Measurements from ENCODE around the gene NT5DC1. TPM values are rescaled to one million over a fixed set of nuclear protein-coding genes. Genes with fewer than 3 reads are reported as not detected.
A peak's percentile ranks its signal among the peaks of the same experiment; 100 is the strongest.
"Not testable (repeated sequence)": the region's sequence is repeated elsewhere in the genome, so short reads cannot be mapped to it uniquely, and the experiment has no call there.

Gene NT5DC1
- total RNA-seq, 1 experiment from 2014 or later, result 13.5 TPM

DNA sequence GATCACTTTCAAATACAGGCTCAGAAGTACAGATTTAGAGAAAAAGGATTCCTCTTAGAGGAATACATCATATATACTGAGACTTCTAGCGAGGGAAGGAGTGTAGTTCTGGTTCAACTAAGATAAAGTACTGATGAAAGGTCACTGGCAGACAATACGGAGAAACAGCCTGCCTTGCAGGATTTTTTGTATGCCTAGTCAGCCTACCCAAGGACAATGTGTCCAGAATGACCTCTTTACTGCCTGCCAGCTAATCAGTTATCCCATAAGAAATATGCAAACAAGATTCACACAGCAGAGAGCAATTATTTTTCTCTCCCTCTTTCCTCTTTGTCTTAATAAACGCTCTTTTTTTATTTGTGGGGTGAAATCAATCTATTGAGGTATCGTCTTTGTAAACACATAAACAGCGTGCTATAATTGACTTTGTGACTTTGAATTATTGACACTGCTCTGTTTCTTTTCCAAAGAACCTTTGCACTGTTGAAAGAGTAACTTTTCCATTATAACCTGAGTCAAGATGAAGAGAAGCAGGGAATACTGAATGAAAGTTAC lies 154.7 kb downstream of the NT5DC1 start:
- DNase-seq (ENCODE audit: low spot score), result no peak
- in situ Hi-C loops (cut with HindIII; ENCODE audit: low sequenced_read_pairs), result no loop called here

DNA sequence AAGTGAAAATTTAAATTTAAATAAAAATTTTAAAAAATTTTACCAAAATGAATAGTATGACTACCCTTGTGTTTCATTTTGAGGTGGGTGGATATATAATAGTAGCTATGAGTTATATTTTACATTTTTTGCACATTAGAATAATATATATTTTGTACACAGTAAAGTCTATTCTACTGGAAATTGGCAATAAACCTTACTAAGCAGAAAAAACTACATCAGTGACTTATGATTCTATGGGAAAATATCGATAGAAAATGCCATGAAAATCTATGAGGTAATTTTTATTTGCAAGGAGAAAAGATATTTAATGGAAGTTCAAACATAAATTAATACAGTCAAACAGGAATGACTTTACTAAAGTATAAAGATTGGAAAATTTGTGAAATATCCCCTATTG lies 156.0 kb downstream of the NT5DC1 start:
- DNase-seq (ENCODE audit: low spot score), result no peak
- in situ Hi-C loops (cut with HindIII; ENCODE audit: low sequenced_read_pairs), result no loop called here

DNA sequence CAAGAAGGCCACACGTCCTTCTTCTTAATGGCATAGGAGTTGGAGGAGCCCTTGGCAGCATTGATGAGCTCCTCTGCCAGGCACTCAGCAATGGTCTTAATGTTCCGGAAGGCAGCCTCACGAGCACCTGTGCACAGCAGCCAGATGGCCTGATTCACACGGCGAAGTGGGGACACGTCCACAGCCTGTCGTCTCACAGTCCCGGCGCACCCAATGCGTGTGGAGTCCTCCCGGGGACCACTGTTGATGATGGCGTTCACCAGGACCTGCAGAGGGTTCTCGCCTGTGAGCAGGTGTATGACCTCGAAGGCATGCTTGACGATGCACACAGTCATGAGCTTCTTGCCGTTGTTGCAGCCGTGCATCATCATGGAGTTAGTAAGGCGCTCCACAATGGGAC lies 157.9 kb downstream of the NT5DC1 start:
- in situ Hi-C loops (cut with HindIII; ENCODE audit: low sequenced_read_pairs), result no loop called here
- no peak for DNase-seq (ENCODE audit: low spot score)

DNA sequence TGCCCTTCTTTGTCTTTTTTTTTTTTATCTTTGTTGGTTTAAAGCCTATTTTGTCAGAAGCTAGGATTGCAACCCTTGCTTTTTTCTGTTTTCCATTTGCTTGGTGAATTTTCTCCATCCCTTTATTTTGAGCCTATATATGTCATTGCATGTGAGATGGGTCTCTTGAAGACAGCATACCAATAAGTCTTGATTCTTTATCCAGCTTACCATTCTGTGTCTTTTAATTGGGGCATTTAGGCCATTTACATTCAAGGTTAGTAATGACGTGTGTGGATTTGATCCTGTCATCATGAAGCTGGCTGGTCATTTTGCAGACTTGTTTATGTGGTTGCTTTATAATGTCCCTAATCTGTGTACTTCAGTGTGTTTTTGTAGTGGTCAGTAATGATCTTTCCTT lies 162.7 kb downstream of the NT5DC1 start:
- in situ Hi-C loops (cut with HindIII; ENCODE audit: low sequenced_read_pairs), result no loop called here
- DNase-seq (ENCODE audit: low spot score), result no peak

DNA sequence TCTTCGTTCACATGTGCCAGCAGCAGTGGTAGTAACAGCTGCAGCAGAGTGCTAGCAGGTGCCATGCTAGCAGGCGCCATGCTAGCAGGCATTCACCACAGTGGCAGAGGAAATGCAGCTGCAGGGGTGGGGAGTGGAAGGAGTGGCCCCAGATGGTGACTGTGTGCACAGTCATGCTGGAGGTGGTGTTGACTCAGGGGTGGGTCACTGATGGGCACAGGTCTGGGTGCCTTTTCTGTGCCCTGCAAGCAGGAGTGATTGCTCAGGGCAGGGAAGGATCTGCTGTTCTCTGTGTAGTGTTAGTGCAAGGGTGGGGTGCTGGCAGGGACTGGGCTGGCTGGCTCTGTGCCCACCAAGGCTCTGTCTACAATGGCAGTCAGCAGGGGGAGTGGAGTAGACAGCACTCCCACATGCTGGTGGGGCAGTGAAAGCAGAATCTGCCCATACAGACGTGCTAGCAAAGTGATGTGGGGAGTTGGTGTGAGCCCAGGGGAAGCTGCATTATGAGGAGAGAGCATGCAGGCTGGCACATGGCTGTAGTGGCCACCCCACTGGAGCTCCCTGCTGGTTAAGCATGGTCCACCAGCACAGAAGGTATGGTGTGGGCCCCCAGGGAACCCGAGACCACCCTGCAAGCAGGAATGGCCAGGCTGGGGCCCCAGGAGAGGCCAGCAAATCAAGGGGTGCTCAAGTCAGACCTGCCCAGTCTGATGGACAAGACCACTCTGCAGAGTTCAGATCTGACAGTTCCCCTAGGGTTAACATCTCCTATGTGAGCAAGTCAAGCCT lies 164.6 kb downstream of the NT5DC1 start:
- DNase-seq (ENCODE audit: low spot score), result no peak
- in situ Hi-C loops (cut with HindIII; ENCODE audit: low sequenced_read_pairs), result no loop called here

DNA sequence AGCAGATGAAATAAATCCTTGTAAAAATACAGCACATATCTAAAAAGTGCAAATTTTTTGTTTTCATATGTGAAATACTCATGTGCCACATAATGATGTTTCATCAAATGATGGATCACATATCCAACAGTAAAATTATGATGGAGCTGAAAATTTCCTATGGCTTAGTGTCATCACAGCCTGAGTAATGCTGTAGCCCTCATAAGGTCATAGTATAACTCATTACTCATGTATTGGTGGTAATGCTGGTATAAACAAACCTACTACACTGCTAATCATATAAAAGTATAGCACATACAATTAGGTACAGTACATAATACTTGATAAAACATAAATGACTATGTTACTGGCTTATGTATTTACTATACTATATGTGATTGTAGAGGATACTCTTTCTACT lies 166.2 kb downstream of the NT5DC1 start:
- no peak for DNase-seq (ENCODE audit: low spot score)
- in situ Hi-C loops (cut with HindIII; ENCODE audit: low sequenced_read_pairs), result no loop called here

DNA sequence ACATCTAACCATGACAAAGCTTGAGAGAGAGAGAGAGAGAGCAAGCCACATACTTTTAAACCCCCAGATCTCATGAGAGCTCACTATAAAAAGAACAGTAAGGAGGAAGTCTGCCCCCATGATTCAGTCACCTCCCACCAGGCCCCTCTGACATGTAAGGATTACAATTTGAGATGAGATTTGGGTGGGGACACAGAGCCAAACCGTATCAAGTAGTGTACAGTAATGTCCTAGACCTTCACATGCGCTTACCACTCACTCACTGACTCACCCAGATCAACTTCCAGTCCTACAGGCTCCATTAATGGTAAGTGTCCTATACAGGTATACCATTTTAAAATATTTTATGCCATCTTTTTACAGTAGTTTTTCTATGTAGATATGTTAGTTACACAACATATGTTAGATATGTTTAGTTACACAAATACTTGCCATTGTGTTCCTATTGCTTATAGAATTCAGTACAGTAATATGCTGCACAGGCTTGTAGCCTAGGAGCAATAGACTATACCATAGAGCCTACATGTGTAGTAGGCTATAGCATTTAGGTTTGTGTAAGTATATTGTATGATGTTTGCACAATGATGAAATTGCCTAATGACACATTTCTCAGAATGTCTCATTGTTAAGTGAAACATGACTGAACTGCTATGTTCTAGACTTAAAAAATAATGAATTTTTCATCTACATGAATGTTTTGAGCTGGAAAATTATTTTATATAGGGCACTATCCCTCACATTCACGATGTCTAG lies 167.4 kb downstream of the NT5DC1 start:
- DNase-seq (ENCODE audit: low spot score), result no peak
- in situ Hi-C loops (cut with HindIII; ENCODE audit: low sequenced_read_pairs), result no loop called here

DNA sequence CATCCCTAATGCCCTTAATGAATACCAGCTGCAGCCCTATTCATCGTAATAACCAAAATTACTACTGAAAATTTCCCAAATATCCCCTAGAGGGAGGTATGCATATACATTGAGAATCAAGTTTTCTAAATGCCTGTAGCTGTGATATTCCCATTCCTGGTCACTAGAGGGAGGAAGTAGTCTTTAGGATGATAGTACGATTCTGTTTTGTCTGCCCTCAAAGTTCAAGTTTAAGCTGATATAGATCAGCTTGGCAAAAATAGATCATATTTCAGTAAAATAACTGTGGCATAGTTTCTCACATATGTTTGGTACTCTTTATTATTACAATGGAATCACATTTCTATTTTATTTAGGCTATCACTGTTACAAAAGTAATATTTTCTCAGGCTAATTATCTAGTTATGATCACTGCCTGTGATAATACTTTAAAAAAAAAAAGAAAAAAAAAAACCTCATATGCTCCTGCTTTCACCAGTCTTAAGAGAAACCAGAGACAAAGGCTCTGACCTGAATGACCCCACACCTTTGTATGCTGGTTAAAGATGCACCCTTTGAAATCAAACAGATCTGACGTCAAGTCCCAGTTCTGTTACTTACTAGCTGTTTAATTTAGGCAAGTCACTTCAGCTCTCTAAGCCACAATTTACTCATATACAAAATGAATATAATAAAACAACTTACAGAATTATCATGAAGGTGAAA lies 168.1 kb downstream of the NT5DC1 start:
- in situ Hi-C loops (cut with HindIII; ENCODE audit: low sequenced_read_pairs), result no loop called here
- DNase-seq (ENCODE audit: low spot score), result peak; percentile 63

DNA sequence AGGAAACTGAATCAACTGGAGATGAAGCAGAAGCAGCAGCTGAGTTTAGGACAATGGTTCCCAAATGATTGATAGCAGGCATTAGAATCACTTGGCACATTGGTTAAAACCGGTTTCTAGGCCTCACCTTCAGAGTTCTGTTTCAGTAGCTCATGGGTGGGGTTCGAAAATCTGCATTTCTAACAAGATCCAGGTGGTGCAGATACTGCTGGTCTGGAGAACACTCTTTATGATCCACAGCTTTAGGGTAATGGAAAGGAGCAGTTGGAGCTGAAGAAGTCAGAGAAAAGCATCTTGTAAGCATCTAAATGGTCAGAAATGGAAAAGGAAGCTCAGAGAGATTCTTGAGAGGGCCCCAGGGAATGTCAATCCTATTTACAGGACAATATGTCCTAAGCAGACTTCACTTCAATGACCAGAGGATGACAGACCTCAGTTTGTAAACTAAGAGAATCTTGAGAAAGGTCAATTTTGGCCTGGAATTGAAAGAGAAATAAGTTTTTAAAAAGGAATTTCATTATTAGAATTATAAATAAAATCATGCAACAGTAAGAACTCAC lies 170.6 kb downstream of the NT5DC1 start:
- in situ Hi-C loops (cut with HindIII; ENCODE audit: low sequenced_read_pairs), result no loop called here
- no peak for DNase-seq (ENCODE audit: low spot score)

DNA sequence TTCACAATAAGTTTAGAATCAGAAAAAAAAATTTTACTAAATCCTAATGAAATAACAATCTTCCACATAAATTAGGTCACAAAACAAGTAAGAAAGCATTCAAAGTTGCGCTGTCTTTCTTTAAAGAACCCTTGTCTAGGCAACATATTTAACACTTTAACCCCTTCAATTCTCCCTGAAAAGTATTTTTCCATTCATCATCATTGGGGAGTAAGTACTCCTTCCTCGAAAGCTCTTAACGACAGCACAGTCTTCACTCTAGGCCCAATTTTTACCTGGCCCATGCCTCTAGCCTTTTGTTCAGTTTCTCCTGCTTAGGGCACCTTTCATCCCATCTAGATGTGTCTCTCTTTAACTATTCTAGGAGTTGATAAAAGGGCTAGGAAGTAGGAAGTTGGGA lies 176.5 kb downstream of the NT5DC1 start:
- no peak for DNase-seq (ENCODE audit: low spot score)
- in situ Hi-C loops (cut with HindIII; ENCODE audit: low sequenced_read_pairs), result no loop called here

DNA sequence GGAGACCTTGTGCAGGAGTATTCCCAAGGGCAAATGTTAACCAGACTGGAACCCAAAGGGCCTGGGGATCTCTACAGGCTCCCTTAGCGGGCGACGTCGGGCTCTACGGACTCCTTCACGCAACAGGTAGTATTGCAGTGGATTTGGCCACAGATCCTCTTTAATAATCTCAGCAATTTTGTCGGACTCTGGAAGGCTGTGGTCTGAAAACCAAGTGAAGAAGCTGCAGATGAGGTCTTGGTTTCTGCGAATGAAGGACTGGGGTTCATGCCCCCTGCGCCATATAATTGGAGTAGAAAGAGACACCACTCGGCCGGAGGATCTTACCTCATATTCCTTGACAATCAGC lies 177.8 kb downstream of the NT5DC1 start:
- in situ Hi-C loops (cut with HindIII; ENCODE audit: low sequenced_read_pairs), result no loop called here
- DNase-seq (ENCODE audit: low spot score), result no peak

DNA sequence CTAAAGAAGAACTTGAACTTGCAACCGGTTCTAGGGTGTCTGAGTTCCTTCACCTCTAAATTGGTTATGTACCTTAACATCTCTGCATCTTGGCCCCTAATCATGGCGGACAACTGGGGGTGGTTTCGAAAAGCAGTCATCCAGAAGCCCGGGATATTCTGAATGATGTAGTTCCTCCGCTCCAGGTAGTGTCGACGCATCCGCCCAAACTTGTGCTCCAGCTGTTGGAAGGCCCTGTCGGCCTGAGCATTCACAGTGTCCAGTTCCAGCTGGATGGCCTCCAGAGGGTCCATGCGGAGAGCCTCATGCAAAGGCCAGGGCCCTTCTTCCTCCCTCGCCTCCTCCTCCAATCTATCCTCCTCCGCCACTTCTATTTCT lies 178.2 kb downstream of the NT5DC1 start:
- in situ Hi-C loops (cut with HindIII; ENCODE audit: low sequenced_read_pairs), result no loop called here
- DNase-seq (ENCODE audit: low spot score), result no peak

DNA sequence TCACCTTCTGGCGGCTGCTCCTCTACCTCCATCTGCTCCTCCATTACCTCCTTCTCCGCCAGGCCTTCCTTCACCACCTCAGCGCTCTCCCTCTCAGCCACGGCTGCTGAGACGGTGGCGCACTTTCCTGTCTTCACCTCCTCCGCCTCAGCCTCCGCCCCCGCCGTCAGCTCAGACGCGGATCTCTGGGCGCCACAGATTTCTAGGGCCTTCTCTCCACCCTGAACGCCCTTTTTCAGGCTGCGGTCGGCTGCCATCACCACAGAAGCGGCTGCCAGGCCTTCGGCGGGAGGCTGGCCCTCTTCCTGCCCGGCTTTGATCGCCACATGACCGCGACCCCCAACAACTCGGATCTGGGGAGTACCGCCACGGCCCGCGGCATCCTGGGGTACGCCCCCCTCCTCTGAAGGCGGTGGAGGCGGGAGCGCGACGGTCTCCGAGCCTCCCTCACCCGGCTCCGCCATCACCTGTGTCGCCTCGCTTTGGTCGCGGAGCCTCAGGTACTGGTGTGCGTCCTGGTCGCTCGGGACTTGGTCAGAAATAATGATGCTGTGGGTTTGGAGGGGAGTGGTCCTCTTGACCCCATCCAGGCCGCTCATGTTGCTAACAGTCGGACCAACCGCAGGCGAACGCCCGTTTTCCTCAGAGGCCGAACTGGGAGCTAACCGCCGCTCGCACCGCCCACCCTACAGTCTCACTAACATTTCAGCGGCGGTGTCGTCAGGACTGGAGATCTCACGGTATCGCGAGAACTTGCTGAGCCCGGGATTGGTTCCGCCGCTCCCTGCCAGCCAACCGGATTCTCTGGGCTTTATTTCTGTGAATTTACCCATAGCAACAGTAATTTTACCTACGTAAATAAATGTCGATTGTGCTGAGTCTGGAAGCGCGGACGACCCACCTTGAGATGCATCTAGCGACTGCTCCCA lies 178.8 kb downstream of the NT5DC1 start, which contains the start of gene TSPYL1:
Gene TSPYL1, minus strand, starts transcription at position 699 of the 929 bp plus-strand sequence. Its CDS starts 100 bp downstream, at position 599.
- in situ Hi-C loops (cut with HindIII; ENCODE audit: low sequenced_read_pairs), result no loop called here

DNA sequence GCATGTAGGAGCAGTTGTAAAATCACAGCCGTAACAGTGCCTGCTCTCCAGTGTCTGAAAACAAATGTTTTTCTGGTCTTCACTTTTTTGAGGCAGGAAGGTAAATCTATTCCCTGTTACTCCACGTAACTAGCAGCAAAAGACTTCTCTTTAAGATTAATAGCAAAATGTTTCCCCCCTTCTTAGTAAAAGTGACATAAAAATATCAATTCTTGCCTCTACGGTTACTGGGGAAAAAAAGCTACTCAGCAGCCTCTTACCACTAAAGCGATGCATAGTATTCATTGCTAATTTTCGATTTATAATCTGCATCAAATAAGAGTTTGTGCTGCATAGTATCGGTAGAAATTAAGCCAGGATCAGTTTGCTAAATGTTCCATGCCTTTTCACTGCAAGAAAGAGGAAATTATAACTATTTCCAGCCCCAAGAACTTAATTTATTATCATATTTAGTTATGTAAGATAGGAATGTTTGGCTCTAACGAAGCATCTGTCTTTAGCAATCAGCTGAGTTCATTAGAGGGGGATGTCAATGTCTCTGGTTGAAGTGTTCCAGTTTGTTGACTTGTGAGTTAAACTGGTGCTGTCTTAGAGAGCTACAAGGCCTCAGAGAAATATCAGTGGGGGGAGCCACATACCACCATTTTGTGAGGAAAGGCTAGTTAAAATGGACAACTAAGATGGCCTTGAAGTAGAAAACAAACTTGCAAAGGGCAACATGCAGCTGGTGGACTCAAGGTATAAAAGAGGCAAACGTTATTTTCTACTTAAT lies 179.7 kb downstream of the NT5DC1 start:
- in situ Hi-C loops (cut with HindIII; ENCODE audit: low sequenced_read_pairs), result no loop called here
- DNase-seq (ENCODE audit: low spot score), result peak; percentile 60

More for the DNA sequence above, 178.8 kb downstream of the NT5DC1 start, which contains the start of gene TSPYL1:
- DNase-seq (ENCODE audit: low spot score), result peak; percentile 99

DNA sequence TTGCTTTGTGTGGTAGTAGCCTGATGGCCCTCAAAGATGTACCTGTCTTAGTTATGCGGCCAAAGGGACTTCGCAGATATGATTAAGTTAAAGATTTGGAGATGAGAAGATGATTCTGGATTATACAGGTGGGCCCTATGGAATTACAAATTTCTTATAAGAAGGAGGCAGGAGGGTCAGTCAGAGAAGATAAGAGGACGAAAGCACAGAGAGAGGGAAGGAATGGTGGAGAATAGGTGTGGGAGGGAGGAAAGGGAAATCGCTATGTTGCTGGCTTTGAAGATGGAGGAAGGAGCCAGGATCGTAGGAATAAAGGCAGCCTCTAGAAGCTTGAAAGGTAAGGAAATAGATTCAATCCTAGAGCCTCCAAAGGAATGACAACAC lies 180.3 kb downstream of the NT5DC1 start:
- in situ Hi-C loops (cut with HindIII; ENCODE audit: low sequenced_read_pairs), result no loop called here
- DNase-seq (ENCODE audit: low spot score), result no peak

DNA sequence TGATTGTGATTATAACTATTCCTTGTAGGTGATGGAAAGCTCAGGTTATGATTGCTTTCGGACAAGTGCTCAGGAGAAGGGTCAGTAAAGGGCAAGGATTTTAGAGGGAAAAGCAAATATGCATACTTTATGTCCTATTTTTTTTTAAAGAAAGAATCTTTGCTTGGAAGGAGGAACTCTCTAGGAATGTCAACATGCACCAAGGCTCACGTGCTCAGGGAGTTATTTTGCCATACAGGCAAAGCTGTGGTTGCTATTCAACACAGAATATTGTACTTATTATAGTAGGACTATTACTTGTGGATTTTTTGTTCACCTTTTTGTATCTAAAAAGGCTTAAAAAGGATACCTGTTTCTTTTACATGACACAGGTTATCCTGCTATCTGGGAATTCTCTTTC lies 182.0 kb downstream of the NT5DC1 start:
- DNase-seq (ENCODE audit: low spot score), result no peak
- in situ Hi-C loops (cut with HindIII; ENCODE audit: low sequenced_read_pairs), result no loop called here

DNA sequence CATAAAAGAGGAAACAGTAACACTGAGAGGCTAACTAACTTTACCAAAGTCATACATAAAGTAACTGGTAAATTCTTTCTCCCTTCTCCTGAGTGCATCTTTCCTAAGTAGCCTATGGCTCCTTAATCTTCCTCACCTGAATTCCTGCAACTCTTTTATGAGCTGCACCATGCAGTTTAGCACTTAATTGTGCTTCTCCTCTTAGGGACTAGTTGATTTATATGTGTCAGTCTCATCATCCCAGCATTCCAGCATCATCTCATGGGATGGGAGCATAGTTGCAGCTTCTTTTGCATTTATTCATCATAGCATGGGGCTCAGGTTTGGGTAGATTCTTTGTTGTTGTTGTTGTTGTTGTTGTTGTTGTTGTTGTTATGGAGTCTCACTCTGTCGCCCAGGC lies 182.5 kb downstream of the NT5DC1 start:
- no peak for DNase-seq (ENCODE audit: low spot score)
- in situ Hi-C loops (cut with HindIII; ENCODE audit: low sequenced_read_pairs), result no loop called here

DNA sequence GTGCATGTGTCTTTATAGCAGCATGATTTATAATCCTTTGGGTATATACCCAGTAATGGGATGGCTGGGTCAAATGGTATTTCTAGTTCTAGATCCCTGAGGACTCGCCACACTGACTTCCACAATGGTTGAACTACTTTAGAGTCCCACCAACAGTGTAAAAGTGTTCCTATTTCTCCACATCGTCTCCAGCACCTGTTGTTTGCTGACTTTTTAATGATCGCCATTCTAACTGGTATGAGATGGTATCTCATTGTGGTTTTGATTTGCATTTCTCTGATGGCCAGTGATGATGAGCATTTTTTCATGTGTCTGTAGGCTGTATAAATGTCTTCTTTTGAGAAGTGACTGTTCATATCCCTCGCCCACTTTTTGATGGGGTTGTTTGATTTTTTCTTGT lies 184.3 kb downstream of the NT5DC1 start:
- in situ Hi-C loops (cut with HindIII; ENCODE audit: low sequenced_read_pairs); DNase-seq (ENCODE audit: low spot score): not testable (repeated sequence)
